Fibroblast of the aortic adventitia (primary cell): ENCODE measurements around the gene PDE11A. TPM values are rescaled to one million over a fixed set of nuclear protein-coding genes. Genes with fewer than 3 reads are reported as not detected.

Experiments used
- DNase-seq: peaks from one replicate; pipeline ENCODE4 v3.0.0-alpha.2; 2010; ENCODE audit warnings: low read depth
- H3K4me3 ChIP-seq: 2 replicates; pipeline ENCODE4 v1.5.1; 2011; ENCODE audit warnings: low read depth, mild to moderate bottlenecking, control low read depth, low read length, moderate library complexity
- total RNA-seq: library from RNA; depleted of rRNA; stranded (reverse); fragments of >200 nt; gene quantifications from 2 replicates; pipeline ENCODE4 v1.2.3, GENCODE V29; 2012; ENCODE audit warnings: low replicate concordance
- TF ChIP-seq, protein P1 (sequence below): IDR thresholded peaks from 2 replicates; pipeline ENCODE4 v1.5.1; 2011; ENCODE audit warnings: mild to moderate bottlenecking, low read length, control low read depth, inconsistent platforms; ENCODE audit not compliant: insufficient read depth

PDE11A gene
- total RNA-seq, 1 donor: not detected

DNA sequence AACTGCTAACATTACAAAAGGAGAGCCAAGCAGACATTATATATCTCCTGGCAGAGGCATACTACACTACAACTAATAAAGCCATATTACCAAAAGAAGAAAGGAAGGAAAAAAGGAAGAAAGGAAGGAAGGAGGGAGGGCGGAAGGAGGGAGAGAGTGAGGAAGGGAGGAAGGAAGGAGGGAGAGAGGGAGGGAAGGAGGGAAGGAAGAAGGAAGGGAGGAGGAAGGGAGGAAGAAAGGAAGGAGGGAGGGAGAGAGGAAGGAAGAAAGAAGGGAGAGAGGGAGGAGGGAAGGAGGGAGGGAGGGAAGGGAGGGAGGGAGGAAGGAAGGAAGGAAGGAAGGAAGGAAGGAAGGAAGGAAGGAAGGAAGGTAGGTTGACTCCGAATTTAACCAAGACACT is 133.4 kb downstream of the PDE11A start:
- TF ChIP-seq, protein P1, sequence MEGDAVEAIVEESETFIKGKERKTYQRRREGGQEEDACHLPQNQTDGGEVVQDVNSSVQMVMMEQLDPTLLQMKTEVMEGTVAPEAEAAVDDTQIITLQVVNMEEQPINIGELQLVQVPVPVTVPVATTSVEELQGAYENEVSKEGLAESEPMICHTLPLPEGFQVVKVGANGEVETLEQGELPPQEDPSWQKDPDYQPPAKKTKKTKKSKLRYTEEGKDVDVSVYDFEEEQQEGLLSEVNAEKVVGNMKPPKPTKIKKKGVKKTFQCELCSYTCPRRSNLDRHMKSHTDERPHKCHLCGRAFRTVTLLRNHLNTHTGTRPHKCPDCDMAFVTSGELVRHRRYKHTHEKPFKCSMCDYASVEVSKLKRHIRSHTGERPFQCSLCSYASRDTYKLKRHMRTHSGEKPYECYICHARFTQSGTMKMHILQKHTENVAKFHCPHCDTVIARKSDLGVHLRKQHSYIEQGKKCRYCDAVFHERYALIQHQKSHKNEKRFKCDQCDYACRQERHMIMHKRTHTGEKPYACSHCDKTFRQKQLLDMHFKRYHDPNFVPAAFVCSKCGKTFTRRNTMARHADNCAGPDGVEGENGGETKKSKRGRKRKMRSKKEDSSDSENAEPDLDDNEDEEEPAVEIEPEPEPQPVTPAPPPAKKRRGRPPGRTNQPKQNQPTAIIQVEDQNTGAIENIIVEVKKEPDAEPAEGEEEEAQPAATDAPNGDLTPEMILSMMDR: no peak
- no peak for DNase-seq

GRCh38 chr2:177930916-177931315 is 141.7 kb downstream of the PDE11A start:
- TF ChIP-seq, protein P1: no peak
- no peak overlapping the region for H3K4me3 ChIP-seq
- no peak for DNase-seq

More for the DNA sequence above, 133.4 kb downstream of the PDE11A start:
- no peak overlapping the region for H3K4me3 ChIP-seq

GRCh38 chr2:177929662-177930522 is 142.7 kb downstream of the PDE11A start:
- DNase-seq: no peak
- no peak overlapping the region for H3K4me3 ChIP-seq
- TF ChIP-seq, protein P1: no peak

DNA sequence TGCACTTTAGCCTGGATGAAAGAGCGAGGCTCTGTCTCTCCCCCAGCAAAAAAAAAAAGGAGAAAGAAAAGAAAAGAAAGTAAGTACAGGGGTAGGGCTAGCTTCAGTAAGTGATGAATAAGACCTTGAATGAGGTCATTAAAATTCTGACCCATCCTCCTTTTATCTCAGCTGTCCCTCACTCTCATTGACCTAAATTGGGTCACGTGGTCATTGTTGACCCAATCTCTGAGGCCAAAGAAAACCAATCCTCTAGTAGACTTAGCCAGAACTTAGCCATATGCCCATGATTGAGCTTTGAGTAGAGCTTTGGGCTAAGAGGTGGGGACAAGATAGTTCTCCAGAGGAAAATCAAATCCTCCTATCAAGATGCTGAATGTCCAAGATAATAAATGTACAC is 149.3 kb downstream of the PDE11A start:
- no peak for DNase-seq
- TF ChIP-seq, protein P1: no peak
- H3K4me3 ChIP-seq: no peak overlapping the region

- no peak for DNase-seq
Measured at GRCh38 chr2:177921726-177922125, 150.9 kb downstream of the PDE11A start.

GRCh38 chr2:177917169-177917568 is 155.4 kb downstream of the PDE11A start:
- DNase-seq: no peak
- H3K4me3 ChIP-seq: no peak overlapping the region
- TF ChIP-seq, protein P1: no peak

More at GRCh38 chr2:177921726-177922125, 150.9 kb downstream of the PDE11A start:
- no peak overlapping the region for H3K4me3 ChIP-seq
- TF ChIP-seq, protein P1: no peak

DNA sequence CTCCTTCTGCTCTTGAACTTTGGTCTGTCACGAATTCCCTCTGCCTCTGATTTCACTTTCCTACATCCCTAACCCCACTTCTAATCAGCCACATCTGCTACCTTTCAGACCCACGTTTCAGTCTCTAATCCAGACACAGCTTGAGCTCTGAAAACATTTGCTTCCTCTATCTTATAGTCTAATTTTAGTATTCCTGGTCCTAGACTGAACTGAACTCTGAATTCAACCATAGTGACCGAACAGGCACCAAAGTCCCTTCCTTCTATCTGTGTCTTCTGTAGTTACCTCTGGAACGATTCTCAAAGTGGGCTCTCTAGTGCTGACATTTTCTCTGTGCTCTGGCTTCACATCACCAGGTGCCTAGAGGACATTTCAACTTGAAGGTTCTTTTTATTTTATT is 156.2 kb downstream of the PDE11A start:
- DNase-seq: no peak
- TF ChIP-seq, protein P1: no peak
- H3K4me3 ChIP-seq: no peak overlapping the region
